BJ (cell line): ENCODE data around the gene MXRA8. TPM values are rescaled to one million over a fixed set of nuclear protein-coding genes. Genes with fewer than 3 reads are reported as not detected.

Source experiments
- CTCF ChIA-PET: fragments of 350-600 bp; formaldehyde crosslinking; extraction: SDS; loops from one replicate; lab custom pipeline; 2021; ENCODE audit warnings: antibody characterized with exemption, inconsistent platforms; lab: Yijun Ruan, JAX
- POLR2A ChIA-PET: fragments of 300-600 bp; sonication (Branson Sonifier 250); formaldehyde crosslinking; extraction: SDS; loops from one replicate; lab custom pipeline; 2021; ENCODE audit warnings: antibody characterized with exemption; lab: Charles Lee
- DNase-seq: peaks from one replicate; pipeline ENCODE4 v3.0.0-alpha.2; 2011; ENCODE audit warnings: low read depth
- H3K27me3 ChIP-seq: 2 replicates; pipeline ENCODE4 v1.6.0; 2011; ENCODE audit warnings: low read length; ENCODE audit not compliant: control insufficient read depth, insufficient read depth
- H3K36me3 ChIP-seq: 2 replicates; pipeline ENCODE4 v1.5.1; 2011; ENCODE audit warnings: low read length; ENCODE audit not compliant: control insufficient read depth, insufficient read depth
- H3K4me3 ChIP-seq: 2 replicates; pipeline ENCODE4 v1.5.1; 2011; ENCODE audit warnings: low read depth, mild to moderate bottlenecking, control low read depth, low read length
- CTCF ChIP-seq: IDR thresholded peaks from 2 replicates; pipeline ENCODE4 v1.5.1; 2011; ENCODE audit warnings: low read depth, mild to moderate bottlenecking, control low read depth, inconsistent platforms, low read length, moderate library complexity; ENCODE audit not compliant: insufficient read depth
- polyA plus RNA-seq: library from polyadenylated mRNA; depleted of rRNA; stranded (reverse); fragments of >200 nt; gene quantifications from 2 replicates; pipeline ENCODE4 v1.2.3, GENCODE V29; 2011

MXRA8 gene
- polyA plus RNA-seq, 1 experiment = 702 TPM

GRCh38 chr1:1342584-1343115 lies 15.7 kb downstream of the MXRA8 start:
- Histone ChIP-seq H3K27me3 (no peaks in the 10 kb centered on the region), H3K36me3 (peaks cover 28% of the 10 kb centered on the region), H3K4me3 (no peak overlapping the region)
- no peak for TF ChIP-seq CTCF
- DNase-seq = no peak
- CTCF ChIA-PET = interaction anchor here (3.3 kb wide), 1 partner anchor 29 kb away, joined by 21 read pairs; no protein-coding TSS in a partner anchor
- POLR2A ChIA-PET = no interaction called here

GRCh38 chr1:1342061-1342562 lies 16.2 kb downstream of the MXRA8 start:
- H3K27me3 ChIP-seq = no peaks in the 10 kb centered on the region
- POLR2A ChIA-PET = no interaction called here
- H3K36me3 ChIP-seq = peaks cover 29% of the 10 kb centered on the region
- no peak for TF ChIP-seq CTCF
- no peak overlapping the region for H3K4me3 ChIP-seq
- CTCF ChIA-PET = interaction anchor here (0.7 kb wide), 1 partner anchor 29 kb away, joined by 3 read pairs; no protein-coding TSS in a partner anchor
- DNase-seq = no peak

GRCh38 chr1:1341549-1342021 lies 16.8 kb downstream of the MXRA8 start:
- TF ChIP-seq CTCF = no peak
- ChIA-PET POLR2A (no interaction called here), CTCF (interaction anchor here (0.7 kb wide), 1 partner anchor 30 kb away, joined by 3 read pairs; no protein-coding TSS in a partner anchor)
- peaks cover 29% of the 10 kb centered on the region for H3K36me3 ChIP-seq
- H3K27me3 ChIP-seq = no peaks in the 10 kb centered on the region
- no peak overlapping the region for H3K4me3 ChIP-seq
- DNase-seq = no peak

- ChIA-PET POLR2A (no interaction called here), CTCF (interaction anchor here (0.7 kb wide), 1 partner anchor 30 kb away, joined by 3 read pairs; no protein-coding TSS in a partner anchor)
- no peaks in the 10 kb centered on the region for H3K27me3 ChIP-seq
- peaks cover 31% of the 10 kb centered on the region for H3K36me3 ChIP-seq
- TF ChIP-seq CTCF = no peak
- DNase-seq = no peak
- H3K4me3 ChIP-seq = no peak overlapping the region
Measured at GRCh38 chr1:1340791-1341548, 17.4 kb downstream of the MXRA8 start.

GRCh38 chr1:1340185-1340584 lies 18.2 kb downstream of the MXRA8 start:
- POLR2A ChIA-PET = no interaction called here
- H3K27me3 ChIP-seq = no peaks in the 10 kb centered on the region
- CTCF ChIA-PET = no interaction called here
- H3K36me3 ChIP-seq = peaks cover 31% of the 10 kb centered on the region
- H3K4me3 ChIP-seq = no peak overlapping the region
- no peak for DNase-seq
- TF ChIP-seq CTCF = no peak
